Neural cell (in vitro differentiated cells): ENCODE measurements around the gene SLC12A3. TPM values are rescaled to one million over a fixed set of nuclear protein-coding genes. Genes with fewer than 3 reads are reported as not detected.

Experiments used
- H2AFZ ChIP-seq: fragments of 200-600, 300-800 bp; sonication (generic), shearing (Covaris generic); 2 replicates; pipeline ENCODE4 v1.6.0; 2014; ENCODE audit warnings: low read depth, mild to moderate bottlenecking, antibody characterized with exemption, low read length, moderate library complexity
- H3F3A ChIP-seq: fragments of 200-600 bp; shearing (Covaris generic); 2 replicates; pipeline ENCODE4 v1.6.1; 2016; ENCODE audit warnings: mild to moderate bottlenecking, moderate library complexity, mixed read lengths, antibody characterized with exemption, low read length; ENCODE audit not compliant: insufficient read depth, poor library complexity, severe bottlenecking
- H3K27ac ChIP-seq: fragments of 200-600, 300-800 bp; sonication (generic), shearing (Covaris generic); 2 replicates; pipeline ENCODE4 v1.5.1; 2014; ENCODE audit warnings: mild to moderate bottlenecking, low read length, moderate library complexity
- H3K27me3 ChIP-seq: fragments of 300-800, 200-600 bp; sonication (generic), shearing (Covaris generic); 2 replicates; pipeline ENCODE4 v1.6.0; 2014; ENCODE audit warnings: mild to moderate bottlenecking, low read depth, low read length, moderate library complexity; ENCODE audit not compliant: insufficient read depth
- H3K36me3 ChIP-seq: fragments of 300-800, 200-600 bp; sonication (generic), shearing (Covaris generic); 2 replicates; pipeline ENCODE4 v1.5.1; 2014; ENCODE audit warnings: mild to moderate bottlenecking, antibody characterized with exemption, low read length, moderate library complexity; ENCODE audit not compliant: insufficient read depth
- H3K4me2 ChIP-seq: fragments of 300-800, 200-600 bp; sonication (generic), shearing (Covaris generic); 2 replicates; pipeline ENCODE4 v1.6.0; 2014; ENCODE audit warnings: mild to moderate bottlenecking, low read length
- H3K4me3 ChIP-seq: fragments of 300-800, 200-600 bp; sonication (generic), shearing (Covaris generic); 2 replicates; pipeline ENCODE4 v1.5.1; 2014; ENCODE audit warnings: mild to moderate bottlenecking, low read length, moderate library complexity
- H3K79me2 ChIP-seq: fragments of 200-600 bp; shearing (Covaris generic); replicated peaks from 2 replicates; pipeline ENCODE4 v1.6.0; 2014; ENCODE audit warnings: mild to moderate bottlenecking, low read length, moderate library complexity; ENCODE audit not compliant: insufficient read depth
- H3K9ac ChIP-seq: fragments of 300-800, 200-600 bp; sonication (generic), shearing (Covaris generic); 2 replicates; pipeline ENCODE4 v1.6.1; 2016; ENCODE audit warnings: mild to moderate bottlenecking, low read length, mixed read lengths
- H3K9me2 ChIP-seq: fragments of 200-600 bp; shearing (Covaris generic); 2 replicates; pipeline ENCODE4 v1.6.1; 2016; ENCODE audit warnings: mild to moderate bottlenecking, low read length, mixed read lengths; ENCODE audit not compliant: insufficient read depth
- H3K9me3 ChIP-seq: fragments of 200-600, 300-800 bp; sonication (generic), shearing (Covaris generic); 2 replicates; pipeline ENCODE4 v1.6.1; 2016; ENCODE audit warnings: mild to moderate bottlenecking, mixed run types, low read length, moderate library complexity, mixed read lengths
- H4K20me1 ChIP-seq: fragments of 200-600 bp; shearing (Covaris generic); 2 replicates; pipeline ENCODE4 v1.6.1; 2016; ENCODE audit warnings: mild to moderate bottlenecking, mixed run types; ENCODE audit not compliant: insufficient read depth
- EP300 ChIP-seq: fragments of 450-650 bp; conservative IDR thresholded peaks from 2 replicates; pipeline ENCODE4 v1.6.1; 2014; ENCODE audit warnings: antibody characterized with exemption, mild to moderate bottlenecking, moderate library complexity; ENCODE audit not compliant: poor library complexity, severe bottlenecking
- EZH2 ChIP-seq: fragments of 200-600, 300-800 bp; shearing (Covaris generic), sonication (generic); IDR thresholded peaks from 2 replicates; pipeline ENCODE4 v1.6.1; 2014; ENCODE audit warnings: antibody characterized with exemption, low read length, borderline replicate concordance, mild to moderate bottlenecking; ENCODE audit not compliant: insufficient read depth, poor library complexity, severe bottlenecking
- MXI1 ChIP-seq: fragments of 450-650 bp; conservative IDR thresholded peaks from 2 replicates; pipeline ENCODE4 v1.6.1; 2014; ENCODE audit warnings: antibody characterized with exemption, mild to moderate bottlenecking; ENCODE audit not compliant: poor library complexity, severe bottlenecking
- POLR2AphosphoS5 ChIP-seq: IDR thresholded peaks from 2 replicates; pipeline ENCODE4 v1.6.1; 2012
- RAD21 ChIP-seq: fragments of 450-650 bp; conservative IDR thresholded peaks from 2 replicates; pipeline ENCODE4 v1.6.1; 2014; ENCODE audit warnings: antibody characterized with exemption, mild to moderate bottlenecking, moderate library complexity
- SMC3 ChIP-seq: fragments of 450-650 bp; conservative IDR thresholded peaks from 2 replicates; pipeline ENCODE4 v1.6.1; 2014; ENCODE audit warnings: antibody characterized with exemption, mild to moderate bottlenecking, moderate library complexity; ENCODE audit not compliant: poor library complexity
- TAF1 ChIP-seq: IDR thresholded peaks from 2 replicates; pipeline ENCODE4 v1.6.1; 2012; ENCODE audit warnings: low read depth
- polyA plus RNA-seq: library from polyadenylated mRNA; depleted of rRNA; stranded (reverse); fragments of >200 nt; gene quantifications from 2 replicates; pipeline ENCODE4 v1.2.3, GENCODE V29; 2014
- TF ChIP-seq, protein P1 (sequence below): fragments of 450-650 bp; IDR thresholded peaks from 2 replicates; pipeline ENCODE4 v1.5.1; 2014; ENCODE audit warnings: antibody characterized with exemption, mild to moderate bottlenecking, moderate library complexity; ENCODE audit not compliant: poor library complexity, severe bottlenecking
- TF ChIP-seq, protein P2 (sequence below): IDR thresholded peaks from 2 replicates; pipeline ENCODE4 v1.6.1; 2012; ENCODE audit warnings: borderline replicate concordance

SLC12A3 gene
- polyA plus RNA-seq, 1 donor from 2014 or later: 0.09 TPM

DNA sequence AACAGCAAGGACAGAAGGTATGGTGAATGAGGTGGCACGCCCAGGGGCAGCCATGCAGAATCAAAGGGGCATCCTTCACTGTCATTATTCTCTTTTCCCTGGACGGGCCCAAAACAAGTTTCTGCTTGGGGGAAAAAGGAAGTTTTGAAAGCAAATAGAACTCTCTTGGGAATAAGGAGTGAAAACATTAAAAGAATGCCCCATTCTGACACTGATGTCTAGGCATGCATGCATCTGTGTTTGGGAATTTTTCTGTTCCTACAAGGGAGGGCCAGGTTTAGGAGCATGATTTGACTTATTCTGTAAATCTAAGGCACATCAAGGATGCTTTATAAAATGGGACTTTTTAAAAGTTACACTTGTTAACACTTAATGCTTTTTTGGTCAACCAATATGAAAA, 34.3 kb upstream of the SLC12A3 start:
- H3K4me3 ChIP-seq: no peak overlapping the region
- H3K9ac ChIP-seq: no peak overlapping the region
- H3K4me2 ChIP-seq: no peak overlapping the region
- no peaks in the 10 kb centered on the region for H3K9me2 ChIP-seq
- TF ChIP-seq TAF1: no peak
- TF ChIP-seq MXI1: no peak
- TF ChIP-seq, protein P1, sequence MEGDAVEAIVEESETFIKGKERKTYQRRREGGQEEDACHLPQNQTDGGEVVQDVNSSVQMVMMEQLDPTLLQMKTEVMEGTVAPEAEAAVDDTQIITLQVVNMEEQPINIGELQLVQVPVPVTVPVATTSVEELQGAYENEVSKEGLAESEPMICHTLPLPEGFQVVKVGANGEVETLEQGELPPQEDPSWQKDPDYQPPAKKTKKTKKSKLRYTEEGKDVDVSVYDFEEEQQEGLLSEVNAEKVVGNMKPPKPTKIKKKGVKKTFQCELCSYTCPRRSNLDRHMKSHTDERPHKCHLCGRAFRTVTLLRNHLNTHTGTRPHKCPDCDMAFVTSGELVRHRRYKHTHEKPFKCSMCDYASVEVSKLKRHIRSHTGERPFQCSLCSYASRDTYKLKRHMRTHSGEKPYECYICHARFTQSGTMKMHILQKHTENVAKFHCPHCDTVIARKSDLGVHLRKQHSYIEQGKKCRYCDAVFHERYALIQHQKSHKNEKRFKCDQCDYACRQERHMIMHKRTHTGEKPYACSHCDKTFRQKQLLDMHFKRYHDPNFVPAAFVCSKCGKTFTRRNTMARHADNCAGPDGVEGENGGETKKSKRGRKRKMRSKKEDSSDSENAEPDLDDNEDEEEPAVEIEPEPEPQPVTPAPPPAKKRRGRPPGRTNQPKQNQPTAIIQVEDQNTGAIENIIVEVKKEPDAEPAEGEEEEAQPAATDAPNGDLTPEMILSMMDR: no peak
- TF ChIP-seq RAD21: no peak
- no peak for TF ChIP-seq SMC3
- TF ChIP-seq, protein P2, sequence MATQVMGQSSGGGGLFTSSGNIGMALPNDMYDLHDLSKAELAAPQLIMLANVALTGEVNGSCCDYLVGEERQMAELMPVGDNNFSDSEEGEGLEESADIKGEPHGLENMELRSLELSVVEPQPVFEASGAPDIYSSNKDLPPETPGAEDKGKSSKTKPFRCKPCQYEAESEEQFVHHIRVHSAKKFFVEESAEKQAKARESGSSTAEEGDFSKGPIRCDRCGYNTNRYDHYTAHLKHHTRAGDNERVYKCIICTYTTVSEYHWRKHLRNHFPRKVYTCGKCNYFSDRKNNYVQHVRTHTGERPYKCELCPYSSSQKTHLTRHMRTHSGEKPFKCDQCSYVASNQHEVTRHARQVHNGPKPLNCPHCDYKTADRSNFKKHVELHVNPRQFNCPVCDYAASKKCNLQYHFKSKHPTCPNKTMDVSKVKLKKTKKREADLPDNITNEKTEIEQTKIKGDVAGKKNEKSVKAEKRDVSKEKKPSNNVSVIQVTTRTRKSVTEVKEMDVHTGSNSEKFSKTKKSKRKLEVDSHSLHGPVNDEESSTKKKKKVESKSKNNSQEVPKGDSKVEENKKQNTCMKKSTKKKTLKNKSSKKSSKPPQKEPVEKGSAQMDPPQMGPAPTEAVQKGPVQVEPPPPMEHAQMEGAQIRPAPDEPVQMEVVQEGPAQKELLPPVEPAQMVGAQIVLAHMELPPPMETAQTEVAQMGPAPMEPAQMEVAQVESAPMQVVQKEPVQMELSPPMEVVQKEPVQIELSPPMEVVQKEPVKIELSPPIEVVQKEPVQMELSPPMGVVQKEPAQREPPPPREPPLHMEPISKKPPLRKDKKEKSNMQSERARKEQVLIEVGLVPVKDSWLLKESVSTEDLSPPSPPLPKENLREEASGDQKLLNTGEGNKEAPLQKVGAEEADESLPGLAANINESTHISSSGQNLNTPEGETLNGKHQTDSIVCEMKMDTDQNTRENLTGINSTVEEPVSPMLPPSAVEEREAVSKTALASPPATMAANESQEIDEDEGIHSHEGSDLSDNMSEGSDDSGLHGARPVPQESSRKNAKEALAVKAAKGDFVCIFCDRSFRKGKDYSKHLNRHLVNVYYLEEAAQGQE: no peak
- no peak for TF ChIP-seq EZH2
- TF ChIP-seq POLR2AphosphoS5: no peak
- H2AFZ ChIP-seq: no peak overlapping the region
- peaks cover 40% of the 10 kb centered on the region for H3K36me3 ChIP-seq
- no peaks in the 10 kb centered on the region for H3K79me2 ChIP-seq
- H3K9me3 ChIP-seq: no peaks in the 10 kb centered on the region
- no peaks in the 10 kb centered on the region for H3K27me3 ChIP-seq
- no peaks in the 10 kb centered on the region for H4K20me1 ChIP-seq
- H3K27ac ChIP-seq: no peak overlapping the region
- H3F3A ChIP-seq: no peaks in the 10 kb centered on the region

DNA sequence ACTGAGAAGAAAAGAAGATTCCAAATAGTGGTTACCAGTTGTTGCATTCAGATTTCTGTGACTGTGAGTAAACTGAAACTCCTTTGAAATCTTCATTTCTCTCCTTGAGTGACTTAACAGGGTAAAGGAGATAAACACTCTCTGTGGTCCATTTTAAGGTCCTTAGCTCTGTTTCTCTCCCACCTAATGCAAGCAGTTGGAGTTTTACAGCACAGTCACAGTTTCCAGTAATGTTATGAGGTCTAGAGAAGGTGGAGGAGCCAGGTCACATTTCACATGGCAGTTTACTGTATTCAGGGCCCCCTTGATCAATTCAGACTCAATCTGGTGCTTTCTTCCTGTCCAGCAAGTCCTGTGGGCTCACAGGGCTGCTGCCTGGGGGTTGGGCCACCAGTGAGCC, 32.2 kb upstream of the SLC12A3 start:
- Histone ChIP-seq H3K9me2 (no peaks in the 10 kb centered on the region), H2AFZ (no peak overlapping the region), H3K27ac (no peak overlapping the region), H3K27me3 (no peaks in the 10 kb centered on the region), H3F3A (no peaks in the 10 kb centered on the region), H4K20me1 (no peaks in the 10 kb centered on the region), H3K4me2 (no peak overlapping the region), H3K9ac (no peak overlapping the region), H3K79me2 (no peaks in the 10 kb centered on the region), H3K36me3 (peaks cover 40% of the 10 kb centered on the region), H3K9me3 (no peaks in the 10 kb centered on the region), H3K4me3 (no peak overlapping the region)
- TF ChIP-seq, protein P1: no peak
- TF ChIP-seq SMC3: no peak
- TF ChIP-seq EZH2: no peak
- no peak for TF ChIP-seq MXI1
- no peak for TF ChIP-seq POLR2AphosphoS5
- TF ChIP-seq, protein P2: no peak
- TF ChIP-seq RAD21: no peak
- TF ChIP-seq TAF1: no peak
- no peak for TF ChIP-seq EP300
